Subcutaneous adipose tissue (tissue), 4 donors: ENCODE measurements around the gene SLC6A6. TPM values are rescaled to one million over a fixed set of nuclear protein-coding genes. Genes with fewer than 3 reads are reported as not detected.

Experiments used
- total RNA-seq, 4 donors: library from RNA; depleted of rRNA; stranded (reverse); fragments of >200 nt; gene quantifications; one replicate each; pipeline ENCODE4 v1.1.0, GENCODE V29; 2016
- TF ChIP-seq, protein P1 (sequence below): fragments of 450-650 bp; IDR thresholded peaks from one replicate; pipeline ENCODE4 v1.5.1; 2016; ENCODE audit warnings: low read depth, mild to moderate bottlenecking, control low read depth, antibody characterized with exemption, moderate library complexity

Gene SLC6A6
- total RNA-seq, 4 donors from 2014 or later: 20.5 to 64.8 (median 30.7) TPM

DNA sequence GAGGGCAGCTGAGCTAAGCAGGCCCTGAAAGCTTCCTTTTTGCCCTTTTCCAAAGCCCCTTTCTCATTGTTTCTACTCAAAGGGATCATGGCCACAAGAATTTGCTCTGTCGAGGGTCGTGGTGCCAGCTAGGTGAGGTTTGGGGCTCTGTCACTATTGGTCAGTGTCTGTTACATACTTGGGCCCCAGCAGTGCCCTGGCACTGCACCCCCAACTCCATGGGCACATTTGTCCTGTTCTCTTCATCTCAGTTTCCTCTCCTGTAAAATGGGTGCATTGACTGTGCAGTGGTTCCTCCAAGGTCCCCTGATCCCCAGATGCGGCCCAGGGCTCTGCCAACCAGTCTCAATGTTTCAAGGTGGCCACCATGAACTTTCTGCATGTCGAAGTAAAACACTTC lies 62.1 kb downstream of the SLC6A6 start:
- TF ChIP-seq, protein P1, sequence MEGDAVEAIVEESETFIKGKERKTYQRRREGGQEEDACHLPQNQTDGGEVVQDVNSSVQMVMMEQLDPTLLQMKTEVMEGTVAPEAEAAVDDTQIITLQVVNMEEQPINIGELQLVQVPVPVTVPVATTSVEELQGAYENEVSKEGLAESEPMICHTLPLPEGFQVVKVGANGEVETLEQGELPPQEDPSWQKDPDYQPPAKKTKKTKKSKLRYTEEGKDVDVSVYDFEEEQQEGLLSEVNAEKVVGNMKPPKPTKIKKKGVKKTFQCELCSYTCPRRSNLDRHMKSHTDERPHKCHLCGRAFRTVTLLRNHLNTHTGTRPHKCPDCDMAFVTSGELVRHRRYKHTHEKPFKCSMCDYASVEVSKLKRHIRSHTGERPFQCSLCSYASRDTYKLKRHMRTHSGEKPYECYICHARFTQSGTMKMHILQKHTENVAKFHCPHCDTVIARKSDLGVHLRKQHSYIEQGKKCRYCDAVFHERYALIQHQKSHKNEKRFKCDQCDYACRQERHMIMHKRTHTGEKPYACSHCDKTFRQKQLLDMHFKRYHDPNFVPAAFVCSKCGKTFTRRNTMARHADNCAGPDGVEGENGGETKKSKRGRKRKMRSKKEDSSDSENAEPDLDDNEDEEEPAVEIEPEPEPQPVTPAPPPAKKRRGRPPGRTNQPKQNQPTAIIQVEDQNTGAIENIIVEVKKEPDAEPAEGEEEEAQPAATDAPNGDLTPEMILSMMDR: no peak

DNA sequence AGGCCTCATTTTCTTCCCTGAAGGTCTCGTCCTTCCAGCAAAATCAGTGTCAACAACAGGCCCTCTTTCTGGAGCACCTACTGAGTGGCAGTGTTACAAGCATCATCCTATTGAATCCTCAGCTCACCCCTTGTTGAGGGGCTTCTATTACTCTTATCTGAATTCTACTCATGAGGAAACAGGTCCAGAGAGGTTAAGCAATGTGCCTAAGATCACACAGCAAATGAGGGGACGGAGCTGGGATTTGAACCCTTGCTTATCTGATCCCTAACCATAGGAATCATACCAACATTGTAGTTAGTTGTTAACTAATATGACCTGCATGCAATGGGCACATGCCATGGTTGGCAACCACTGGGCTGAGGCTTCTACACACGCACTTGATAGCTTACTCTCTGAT lies 63.0 kb downstream of the SLC6A6 start:
- TF ChIP-seq, protein P1: no peak

DNA sequence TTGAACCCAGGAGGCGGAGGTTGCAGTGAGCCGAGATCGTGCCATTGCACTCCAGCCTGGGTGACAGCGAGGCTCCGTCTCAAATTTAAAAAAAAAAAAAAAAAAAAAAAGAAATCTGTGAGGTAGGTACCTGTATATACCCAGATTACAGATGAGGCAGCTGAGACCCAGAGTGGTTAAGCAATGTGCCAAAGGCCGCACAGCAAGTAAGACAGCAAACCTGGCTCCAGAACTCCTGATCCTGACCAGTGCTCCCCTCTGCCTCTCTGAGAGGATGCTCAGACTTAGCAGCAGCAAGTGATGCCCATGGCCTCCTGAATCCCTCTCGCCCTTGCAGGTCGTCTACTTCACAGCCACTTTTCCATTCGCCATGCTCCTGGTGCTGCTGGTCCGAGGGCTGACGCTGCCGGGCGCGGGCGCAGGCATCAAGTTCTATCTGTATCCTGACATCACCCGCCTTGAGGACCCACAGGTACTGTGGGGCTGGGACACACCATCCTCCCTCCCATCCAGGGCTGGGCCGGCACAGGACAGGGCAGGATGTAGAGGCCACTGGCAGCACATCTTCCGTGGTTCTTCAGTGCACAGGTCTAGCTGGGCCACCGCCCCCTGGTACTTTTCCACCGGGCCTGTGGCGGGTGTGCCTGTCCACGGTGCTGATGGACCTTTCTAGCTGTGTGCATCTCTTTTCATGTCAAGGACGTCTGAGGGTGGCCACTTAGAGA lies 63.9 kb downstream of the SLC6A6 start:
- TF ChIP-seq, protein P1: no peak

DNA sequence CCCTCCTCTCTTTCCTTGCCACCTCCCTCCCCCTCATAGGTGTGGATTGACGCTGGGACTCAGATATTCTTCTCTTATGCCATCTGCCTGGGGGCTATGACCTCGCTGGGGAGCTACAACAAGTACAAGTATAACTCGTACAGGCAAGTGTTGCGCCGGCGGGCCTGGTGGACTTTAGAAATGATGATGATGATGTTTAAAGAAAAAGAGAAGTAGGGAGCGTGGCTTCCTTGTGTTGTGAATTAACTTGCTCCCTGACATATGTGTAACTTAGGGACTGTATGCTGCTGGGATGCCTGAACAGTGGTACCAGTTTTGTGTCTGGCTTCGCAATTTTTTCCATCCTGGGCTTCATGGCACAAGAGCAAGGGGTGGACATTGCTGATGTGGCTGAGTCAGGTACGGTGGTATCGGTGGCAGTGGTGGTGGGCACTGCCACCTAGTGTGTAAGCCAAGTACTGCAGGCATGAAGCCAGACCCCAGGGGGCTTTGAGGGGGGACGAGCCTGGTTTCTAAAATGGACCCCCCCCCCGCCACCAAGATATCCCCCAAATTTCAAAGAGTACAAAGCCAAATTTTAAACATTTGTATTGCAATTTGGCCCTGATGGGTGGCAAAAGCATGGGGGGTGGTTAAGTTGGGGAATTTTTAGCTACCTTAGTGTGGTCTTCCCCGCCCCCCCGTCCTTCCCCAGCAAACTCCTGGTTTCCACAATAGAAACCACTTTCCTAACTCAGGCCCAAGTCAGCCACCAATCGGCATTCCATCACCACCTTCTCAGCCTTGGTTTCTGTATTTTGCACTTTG lies 65.6 kb downstream of the SLC6A6 start:
- TF ChIP-seq, protein P1: no peak

DNA sequence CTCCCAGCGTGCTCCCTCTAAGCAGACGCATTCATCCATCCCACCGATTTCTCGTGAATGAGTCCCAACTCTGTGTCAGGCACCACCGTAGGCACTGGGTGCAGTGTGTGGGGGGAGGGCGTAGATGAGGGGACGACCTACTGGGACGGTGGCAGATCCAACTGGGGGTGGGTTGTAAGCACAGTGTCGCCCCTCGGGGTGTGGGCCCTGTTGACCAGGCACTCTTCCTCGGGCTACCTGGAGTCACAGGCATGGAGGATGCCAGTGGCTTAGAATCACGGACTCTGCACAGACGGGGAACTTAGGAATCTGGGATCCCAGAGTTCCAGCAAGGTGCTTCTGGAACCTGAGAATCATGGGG lies 66.2 kb downstream of the SLC6A6 start:
- TF ChIP-seq, protein P1: no peak

DNA sequence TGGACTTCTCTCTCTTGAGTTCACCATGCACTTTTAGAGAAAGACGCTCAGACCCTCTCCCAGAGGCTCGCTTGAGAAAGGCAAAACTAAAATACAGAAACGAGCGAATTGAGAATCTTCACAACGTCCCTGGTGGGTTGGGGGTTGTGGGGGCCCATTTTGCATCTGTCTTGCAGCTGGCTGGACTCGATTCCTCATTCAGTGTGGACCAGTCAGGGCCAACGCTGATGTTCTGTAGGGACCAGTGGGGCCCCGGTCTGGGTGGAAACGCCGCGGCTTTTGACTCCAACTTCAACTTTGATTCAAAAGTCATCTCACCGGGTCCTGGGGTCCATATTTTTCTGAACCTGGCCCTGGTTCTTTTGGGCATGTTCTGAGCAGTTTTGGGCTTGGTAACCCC lies 68.1 kb downstream of the SLC6A6 start:
- TF ChIP-seq, protein P1: no peak

DNA sequence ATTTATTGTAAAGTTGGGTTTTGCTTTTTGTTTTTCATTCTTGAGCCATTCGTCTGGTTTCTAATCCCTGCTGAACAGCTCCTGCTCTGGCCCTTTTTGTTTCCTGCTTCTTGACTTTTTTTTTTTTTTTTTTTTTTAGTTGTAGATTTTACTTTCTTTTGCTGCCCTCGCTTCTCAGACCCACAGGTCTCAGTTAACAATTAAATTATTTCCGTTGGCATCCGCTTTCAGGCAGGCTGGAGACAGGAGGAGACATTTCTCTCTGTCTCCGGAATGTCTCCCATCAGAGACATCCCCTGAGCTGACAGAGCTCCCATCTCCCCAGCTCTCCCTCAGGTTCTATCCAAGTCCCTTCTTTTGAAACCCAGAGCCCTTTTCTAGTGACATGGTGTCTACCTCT lies 68.6 kb downstream of the SLC6A6 start:
- TF ChIP-seq, protein P1: no peak
